Astrocyte (in vitro differentiated cells and primary cell): ENCODE results near the gene COX6B1. TPM values are rescaled to one million over a fixed set of nuclear protein-coding genes. Genes with fewer than 3 reads are reported as not detected.

ENCODE experiments used
- DNase-seq: peaks from one replicate; pipeline ENCODE4 v3.0.0-alpha.2; 2010; ENCODE audit warnings: low read depth
- FAIRE-seq: peaks from 2 replicates; lab custom pipeline; 2011; peaks lifted over from hg19 to GRCh38; lab: Jason Lieb, UNC
- H2AFZ ChIP-seq: 2 replicates; pipeline ENCODE4 v1.6.0; 2012; ENCODE audit warnings: low read depth, low read length, inconsistent platforms
- H3K27ac ChIP-seq: 2 replicates; pipeline ENCODE4 v1.5.1; 2011; ENCODE audit warnings: low read depth, low read length, inconsistent platforms
- H3K27me3 ChIP-seq: 2 replicates; pipeline ENCODE4 v1.6.0; 2011; ENCODE audit warnings: low read length, inconsistent platforms; ENCODE audit not compliant: insufficient read depth
- H3K36me3 ChIP-seq: 2 replicates; pipeline ENCODE4 v1.5.1; 2011; ENCODE audit warnings: low read length, inconsistent platforms; ENCODE audit not compliant: insufficient read depth
- H3K4me1 ChIP-seq: 2 replicates; pipeline ENCODE4 v1.5.1; 2011; ENCODE audit warnings: low read length, inconsistent platforms; ENCODE audit not compliant: insufficient read depth
- H3K4me2 ChIP-seq: 2 replicates; pipeline ENCODE4 v1.6.0; 2012; ENCODE audit warnings: low read length, inconsistent platforms
- H3K4me3 ChIP-seq: 2 replicates; pipeline ENCODE4 v1.5.1; 2011; ENCODE audit warnings: low read depth, mild to moderate bottlenecking, low read length, inconsistent platforms; ENCODE audit not compliant: insufficient read depth
- H3K79me2 ChIP-seq: 2 replicates; pipeline ENCODE4 v1.6.0; 2012; ENCODE audit warnings: mild to moderate bottlenecking, low read length, inconsistent platforms; ENCODE audit not compliant: insufficient read depth
- H3K9ac ChIP-seq: 2 replicates; pipeline ENCODE4 v1.6.0; 2012; ENCODE audit warnings: mild to moderate bottlenecking, low read length, inconsistent platforms
- H3K9me3 ChIP-seq: 2 replicates; pipeline ENCODE4 v1.5.1; 2012; ENCODE audit warnings: low read depth, mild to moderate bottlenecking, low read length, inconsistent platforms; ENCODE audit not compliant: insufficient read depth
- H4K20me1 ChIP-seq: 2 replicates; pipeline ENCODE4 v1.6.0; 2012; ENCODE audit warnings: low read length, inconsistent platforms; ENCODE audit not compliant: insufficient read depth
- H3K27ac Mint-ChIP-seq: one replicate; pipeline ENCODE4 v1.8.0; 2021; ENCODE audit warnings: mild to moderate bottlenecking, mixed read lengths; ENCODE audit not compliant: unreplicated experiment
- H3K27me3 Mint-ChIP-seq: one replicate; pipeline ENCODE4 v1.8.0; 2021; ENCODE audit warnings: low read depth, mixed read lengths; ENCODE audit not compliant: unreplicated experiment
- H3K36me3 Mint-ChIP-seq: one replicate; pipeline ENCODE4 v1.8.0; 2021; ENCODE audit warnings: low read depth, mixed read lengths; ENCODE audit not compliant: unreplicated experiment
- H3K4me1 Mint-ChIP-seq: one replicate; pipeline ENCODE4 v1.8.0; 2021; ENCODE audit warnings: low read depth, mixed read lengths; ENCODE audit not compliant: unreplicated experiment
- H3K4me3 Mint-ChIP-seq: one replicate; pipeline ENCODE4 v1.8.0; 2021; ENCODE audit warnings: mild to moderate bottlenecking, moderate library complexity, mixed read lengths; ENCODE audit not compliant: unreplicated experiment
- H3K9me3 Mint-ChIP-seq: one replicate; pipeline ENCODE4 v1.8.0; 2021; ENCODE audit warnings: mild to moderate bottlenecking, mixed read lengths; ENCODE audit not compliant: unreplicated experiment
- EZH2 ChIP-seq: IDR thresholded peaks from 2 replicates; pipeline ENCODE4 v1.6.1; 2012; ENCODE audit warnings: mild to moderate bottlenecking, low read length, inconsistent platforms; ENCODE audit not compliant: insufficient read depth
- total RNA-seq: library from RNA; stranded (reverse); gene quantifications from 2 replicates; pipeline ENCODE4 v1.2.1, GENCODE V29; 2021
- TF ChIP-seq, protein P1 (sequence below): IDR thresholded peaks from 2 replicates; pipeline ENCODE4 v1.5.1; 2011; ENCODE audit warnings: low read depth, mild to moderate bottlenecking, inconsistent platforms, low read length, moderate library complexity; ENCODE audit not compliant: insufficient read depth

The COX6B1 gene
- total RNA-seq, 1 donor from 2014 or later: 344 TPM

DNA sequence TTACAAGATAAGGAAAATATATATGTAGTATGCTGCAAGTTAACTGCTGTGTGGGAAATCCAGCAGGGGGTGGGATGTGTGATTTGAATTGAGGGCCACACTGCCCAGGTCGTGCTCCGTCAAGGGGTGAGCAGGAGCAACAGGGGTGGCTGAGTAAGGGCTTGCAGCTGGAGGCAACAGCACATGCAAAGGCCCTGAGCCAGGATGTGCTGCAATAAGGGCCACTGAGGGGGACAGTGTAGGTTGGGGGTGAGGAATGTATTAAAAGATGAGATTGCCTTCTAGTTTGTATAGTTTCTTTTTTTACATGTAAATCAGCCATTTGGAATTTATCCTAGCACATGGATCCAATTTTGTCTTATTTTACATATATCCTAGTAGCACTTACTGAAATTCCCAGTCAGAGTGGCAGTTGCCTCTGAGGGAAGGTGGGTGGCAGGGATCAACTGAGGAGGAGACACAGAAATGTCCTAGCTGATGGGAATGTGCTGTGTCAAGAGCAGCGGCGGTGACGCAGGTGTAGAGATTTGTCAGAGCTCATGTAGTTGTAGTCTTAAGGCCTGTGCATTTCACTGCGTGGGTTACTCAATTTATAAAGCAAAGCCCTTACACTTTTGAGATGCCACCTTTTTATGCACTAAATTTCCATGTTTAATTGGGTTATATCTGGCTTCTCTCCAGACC lies 24.7 kb upstream of the COX6B1 start:
- no peak overlapping the region for H3K4me3 Mint-ChIP-seq
- no peaks in the 10 kb centered on the region for H3K9me3 Mint-ChIP-seq
- Histone ChIP-seq H3K4me2 (no peak overlapping the region), H3K9me3 (no peaks in the 10 kb centered on the region), H3K4me1 (no peaks in the 10 kb centered on the region), H3K4me3 (no peak overlapping the region), H3K36me3 (peaks cover 2% of the 10 kb centered on the region), H4K20me1 (no peaks in the 10 kb centered on the region), H3K27ac (no peak overlapping the region), H3K27me3 (no peaks in the 10 kb centered on the region), H3K9ac (no peak overlapping the region), H3K79me2 (no peaks in the 10 kb centered on the region), H2AFZ (no peak overlapping the region)
- DNase-seq (no peak), FAIRE-seq (no peak)
- H3K36me3 Mint-ChIP-seq: peaks cover 4% of the 10 kb centered on the region
- peaks cover 4% of the 10 kb centered on the region for H3K4me1 Mint-ChIP-seq
- H3K27ac Mint-ChIP-seq: no peak overlapping the region
- no peaks in the 10 kb centered on the region for H3K27me3 Mint-ChIP-seq
- no peak for TF ChIP-seq EZH2
- TF ChIP-seq, protein P1, sequence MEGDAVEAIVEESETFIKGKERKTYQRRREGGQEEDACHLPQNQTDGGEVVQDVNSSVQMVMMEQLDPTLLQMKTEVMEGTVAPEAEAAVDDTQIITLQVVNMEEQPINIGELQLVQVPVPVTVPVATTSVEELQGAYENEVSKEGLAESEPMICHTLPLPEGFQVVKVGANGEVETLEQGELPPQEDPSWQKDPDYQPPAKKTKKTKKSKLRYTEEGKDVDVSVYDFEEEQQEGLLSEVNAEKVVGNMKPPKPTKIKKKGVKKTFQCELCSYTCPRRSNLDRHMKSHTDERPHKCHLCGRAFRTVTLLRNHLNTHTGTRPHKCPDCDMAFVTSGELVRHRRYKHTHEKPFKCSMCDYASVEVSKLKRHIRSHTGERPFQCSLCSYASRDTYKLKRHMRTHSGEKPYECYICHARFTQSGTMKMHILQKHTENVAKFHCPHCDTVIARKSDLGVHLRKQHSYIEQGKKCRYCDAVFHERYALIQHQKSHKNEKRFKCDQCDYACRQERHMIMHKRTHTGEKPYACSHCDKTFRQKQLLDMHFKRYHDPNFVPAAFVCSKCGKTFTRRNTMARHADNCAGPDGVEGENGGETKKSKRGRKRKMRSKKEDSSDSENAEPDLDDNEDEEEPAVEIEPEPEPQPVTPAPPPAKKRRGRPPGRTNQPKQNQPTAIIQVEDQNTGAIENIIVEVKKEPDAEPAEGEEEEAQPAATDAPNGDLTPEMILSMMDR: no peak

DNA sequence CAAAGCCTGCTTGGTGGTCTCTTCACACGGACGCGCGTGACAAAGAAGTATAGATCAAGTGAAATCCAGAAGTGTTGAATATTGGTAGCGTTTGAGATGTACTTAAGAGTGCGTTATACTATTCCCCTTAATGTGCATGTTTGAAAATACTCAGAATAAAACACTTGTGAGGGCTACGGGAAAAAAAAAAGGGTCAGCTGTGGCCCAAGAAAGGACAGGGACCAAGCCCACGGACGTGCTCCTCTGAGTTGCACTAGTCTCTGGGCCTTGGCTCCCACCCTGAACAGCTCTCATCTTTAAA lies 19.9 kb upstream of the COX6B1 start:
- no peak for DNase-seq
- Histone ChIP-seq H3K4me3 (peak overlapping the region; percentile 79), H2AFZ (peak overlapping the region; percentile 69), H3K4me2 (peak overlapping the region; percentile 99), H3K36me3 (peaks cover 18% of the 10 kb centered on the region), H3K4me1 (no peaks in the 10 kb centered on the region), H3K9ac (peak overlapping the region; percentile 95), H4K20me1 (no peaks in the 10 kb centered on the region), H3K27me3 (no peaks in the 10 kb centered on the region), H3K27ac (peak overlapping the region; percentile 53), H3K9me3 (no peaks in the 10 kb centered on the region), H3K79me2 (peaks cover 24% of the 10 kb centered on the region)
- no peak for FAIRE-seq
- H3K4me1 Mint-ChIP-seq: peaks cover 5% of the 10 kb centered on the region
- peak overlapping the region; percentile 98 for H3K27ac Mint-ChIP-seq
- TF ChIP-seq EZH2: no peak
- TF ChIP-seq, protein P1: no peak
- peaks cover 3% of the 10 kb centered on the region for H3K36me3 Mint-ChIP-seq
- H3K27me3 Mint-ChIP-seq: no peaks in the 10 kb centered on the region
- peak overlapping the region; percentile 100 for H3K4me3 Mint-ChIP-seq
- H3K9me3 Mint-ChIP-seq: no peaks in the 10 kb centered on the region
